ENCODE data around the gene DNAH10. TPM values are rescaled to one million over a fixed set of nuclear protein-coding genes. Genes with fewer than 3 reads are reported as not detected.

The DNAH10 gene, protein sequence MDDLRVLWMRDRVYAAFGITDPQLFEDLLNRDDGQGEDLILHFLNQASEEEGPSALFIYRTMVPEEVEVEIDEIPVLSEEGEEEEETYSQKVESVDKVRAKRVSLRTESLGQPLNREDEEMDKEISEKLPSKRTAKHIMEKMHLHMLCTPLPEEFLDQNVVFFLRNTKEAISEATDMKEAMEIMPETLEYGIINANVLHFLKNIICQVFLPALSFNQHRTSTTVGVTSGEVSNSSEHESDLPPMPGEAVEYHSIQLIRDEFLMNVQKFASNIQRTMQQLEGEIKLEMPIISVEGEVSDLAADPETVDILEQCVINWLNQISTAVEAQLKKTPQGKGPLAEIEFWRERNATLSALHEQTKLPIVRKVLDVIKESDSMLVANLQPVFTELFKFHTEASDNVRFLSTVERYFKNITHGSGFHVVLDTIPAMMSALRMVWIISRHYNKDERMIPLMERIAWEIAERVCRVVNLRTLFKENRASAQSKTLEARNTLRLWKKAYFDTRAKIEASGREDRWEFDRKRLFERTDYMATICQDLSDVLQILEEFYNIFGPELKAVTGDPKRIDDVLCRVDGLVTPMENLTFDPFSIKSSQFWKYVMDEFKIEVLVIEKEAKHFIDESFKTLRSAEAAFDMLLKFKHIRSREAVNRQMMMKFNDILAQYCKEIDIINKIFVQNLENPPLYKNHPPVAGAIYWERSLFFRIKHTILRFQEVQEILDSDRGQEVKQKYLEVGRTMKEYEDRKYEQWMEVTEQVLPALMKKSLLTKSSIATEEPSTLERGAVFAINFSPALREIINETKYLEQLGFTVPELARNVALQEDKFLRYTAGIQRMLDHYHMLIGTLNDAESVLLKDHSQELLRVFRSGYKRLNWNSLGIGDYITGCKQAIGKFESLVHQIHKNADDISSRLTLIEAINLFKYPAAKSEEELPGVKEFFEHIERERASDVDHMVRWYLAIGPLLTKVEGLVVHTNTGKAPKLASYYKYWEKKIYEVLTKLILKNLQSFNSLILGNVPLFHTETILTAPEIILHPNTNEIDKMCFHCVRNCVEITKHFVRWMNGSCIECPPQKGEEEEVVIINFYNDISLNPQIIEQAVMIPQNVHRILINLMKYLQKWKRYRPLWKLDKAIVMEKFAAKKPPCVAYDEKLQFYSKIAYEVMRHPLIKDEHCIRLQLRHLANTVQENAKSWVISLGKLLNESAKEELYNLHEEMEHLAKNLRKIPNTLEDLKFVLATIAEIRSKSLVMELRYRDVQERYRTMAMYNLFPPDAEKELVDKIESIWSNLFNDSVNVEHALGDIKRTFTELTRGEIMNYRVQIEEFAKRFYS (N-terminal part only)
- 0.43 and 0.64 TPM in 2 replicates for total RNA-seq

GRCh38 chr12:123761841-123762714 lies at the start of gene DNAH10:
DNAH10 (plus strand) TSS chr12:123762301; CDS start chr12:123762337, 36 bp downstream.
- DNase-seq (ENCODE audit: low read depth), result peak; percentile 13
- H3K4me3 ChIP-seq (ENCODE audit: low read depth, low read length), result peak within 1 kb of the TSS; percentile 60
- TF ChIP-seq, protein P1, sequence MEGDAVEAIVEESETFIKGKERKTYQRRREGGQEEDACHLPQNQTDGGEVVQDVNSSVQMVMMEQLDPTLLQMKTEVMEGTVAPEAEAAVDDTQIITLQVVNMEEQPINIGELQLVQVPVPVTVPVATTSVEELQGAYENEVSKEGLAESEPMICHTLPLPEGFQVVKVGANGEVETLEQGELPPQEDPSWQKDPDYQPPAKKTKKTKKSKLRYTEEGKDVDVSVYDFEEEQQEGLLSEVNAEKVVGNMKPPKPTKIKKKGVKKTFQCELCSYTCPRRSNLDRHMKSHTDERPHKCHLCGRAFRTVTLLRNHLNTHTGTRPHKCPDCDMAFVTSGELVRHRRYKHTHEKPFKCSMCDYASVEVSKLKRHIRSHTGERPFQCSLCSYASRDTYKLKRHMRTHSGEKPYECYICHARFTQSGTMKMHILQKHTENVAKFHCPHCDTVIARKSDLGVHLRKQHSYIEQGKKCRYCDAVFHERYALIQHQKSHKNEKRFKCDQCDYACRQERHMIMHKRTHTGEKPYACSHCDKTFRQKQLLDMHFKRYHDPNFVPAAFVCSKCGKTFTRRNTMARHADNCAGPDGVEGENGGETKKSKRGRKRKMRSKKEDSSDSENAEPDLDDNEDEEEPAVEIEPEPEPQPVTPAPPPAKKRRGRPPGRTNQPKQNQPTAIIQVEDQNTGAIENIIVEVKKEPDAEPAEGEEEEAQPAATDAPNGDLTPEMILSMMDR (IDR thresholded peaks at IDR 0.05; ENCODE audit: insufficient read depth, low read depth, low read length), result peak; percentile 49

DNA sequence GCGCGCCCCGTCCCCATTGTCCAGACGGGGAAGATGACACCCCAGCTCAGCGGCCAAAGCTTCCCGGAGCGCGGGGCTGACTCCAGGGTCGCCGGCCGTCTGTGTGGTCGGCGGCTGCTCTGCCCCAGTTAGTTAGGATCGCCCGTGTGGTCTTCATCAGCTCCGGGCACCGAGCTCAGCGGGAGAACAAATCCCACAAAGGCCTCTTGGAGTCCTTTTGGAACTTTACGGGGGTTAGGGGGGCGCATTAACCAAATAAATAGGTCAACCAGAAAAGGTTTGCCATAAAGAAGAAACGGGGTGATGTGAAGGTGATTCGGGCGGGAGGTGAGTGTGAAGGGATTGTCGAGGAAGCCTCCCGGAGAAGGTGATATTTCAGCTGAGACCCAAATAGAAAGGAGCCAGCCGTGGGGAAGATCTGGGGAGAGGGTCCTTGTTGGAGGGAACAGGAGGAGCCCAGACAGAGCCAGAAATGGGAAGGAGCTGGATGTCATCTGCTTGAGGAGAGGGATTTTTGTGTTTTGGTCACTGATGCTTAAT lies 49.3 kb upstream of the DNAH10 start:
- TF ChIP-seq, protein P1 (IDR thresholded peaks at IDR 0.05; ENCODE audit: insufficient read depth, low read depth, low read length), result no peak
- H3K4me3 ChIP-seq (ENCODE audit: low read depth, low read length), result peak overlapping the region; percentile 88
- DNase-seq (ENCODE audit: low read depth), result peak; percentile 13

GRCh38 chr12:123713398-123713797 lies 48.7 kb upstream of the DNAH10 start:
- peak; percentile 46 for DNase-seq (ENCODE audit: low read depth)
- TF ChIP-seq, protein P1 (IDR thresholded peaks at IDR 0.05; ENCODE audit: insufficient read depth, low read depth, low read length), result no peak
- H3K4me3 ChIP-seq (ENCODE audit: low read depth, low read length), result peak overlapping the region; percentile 88

GRCh38 chr12:123713823-123714585 lies 48.1 kb upstream of the DNAH10 start:
- no peak for DNase-seq (ENCODE audit: low read depth)
- H3K4me3 ChIP-seq (ENCODE audit: low read depth, low read length), result peak overlapping the region; percentile 5
- TF ChIP-seq, protein P1 (IDR thresholded peaks at IDR 0.05; ENCODE audit: insufficient read depth, low read depth, low read length), result no peak

GRCh38 chr12:123715195-123715594 lies 46.9 kb upstream of the DNAH10 start:
- TF ChIP-seq, protein P1 (IDR thresholded peaks at IDR 0.05; ENCODE audit: insufficient read depth, low read depth, low read length), result no peak
- DNase-seq (ENCODE audit: low read depth), result no peak
- H3K4me3 ChIP-seq (ENCODE audit: low read depth, low read length), result no peak overlapping the region
